Measurements from ENCODE around the gene GLI1. TPM values are rescaled to one million over a fixed set of nuclear protein-coding genes. Genes with fewer than 3 reads are reported as not detected.
A peak's percentile ranks its signal among the peaks of the same experiment; 100 is the strongest.

GLI1 gene
- total RNA-seq, 2 experiments from 2014 or later: 0.31 to 0.85 TPM

DNA sequence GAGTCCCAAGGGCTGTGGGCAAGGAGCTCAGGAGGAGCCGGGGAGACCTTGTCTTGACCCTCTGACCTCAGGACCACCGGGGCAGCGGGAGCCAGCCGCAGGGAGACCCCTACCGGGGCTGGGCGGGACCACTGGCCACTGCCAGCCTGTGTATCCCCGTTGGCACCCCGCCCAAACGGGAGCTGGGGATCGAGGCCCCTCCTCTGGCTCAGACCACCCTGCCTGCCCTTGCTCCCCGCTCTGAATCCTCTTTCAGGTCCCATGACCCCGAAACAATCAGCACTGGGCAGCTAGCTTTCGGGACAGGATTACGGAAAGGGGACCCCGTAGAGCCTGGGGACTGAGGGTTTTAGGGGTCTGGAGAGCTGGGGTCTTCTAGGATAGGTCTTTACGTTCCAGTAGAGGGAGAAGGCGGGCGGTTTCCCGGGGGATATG, 1.3 kb downstream of the GLI1 start:
- Mint-ChIP-seq H3K36me3 (ENCODE audit: low read depth) (peaks cover 8% of the 10 kb centered on the region), H3K27ac (peak overlapping the region; percentile 52), H3K4me1 (ENCODE audit: low read depth) (peaks cover 52% of the 10 kb centered on the region), H3K27me3 (peaks cover 26% of the 10 kb centered on the region), H3K9me3 (no peaks in the 10 kb centered on the region), H3K4me3 (peak overlapping the region; percentile 94)
- Histone ChIP-seq H3K27ac (ENCODE audit: low read depth in 1 of 2, low read length in 2 of 2) (no peak overlapping the region), H3K9me3 (ENCODE audit: control insufficient read depth in 1 of 2, insufficient read depth in 1 of 2, low read length in 2 of 2) (no peaks in the 10 kb centered on the region), H3K36me3 (ENCODE audit: insufficient read depth, low read length) (no peaks in the 10 kb centered on the region), H3K4me1 (ENCODE audit: insufficient read depth, low read length) (peaks cover 57% of the 10 kb centered on the region), H3K27me3 (ENCODE audit: control insufficient read depth in 1 of 2, insufficient read depth in 2 of 2, low read length in 2 of 2) (peaks cover 9 to 14% of the 10 kb centered on the region in 2 experiments), H3K4me3 (ENCODE audit: low read length) (peak overlapping the region; percentile 52)
- DNase-seq: peak in 1 of 14 experiments; percentile 53
- ChIA-PET CTCF (interaction anchor here (4.6 kb wide), 1 partner anchor 15 kb away, joined by 35 read pairs; no protein-coding TSS in a partner anchor), POLR2A (interaction anchor here (0.7 to 6.5 kb wide), 5 partner anchors 9 to 231 kb away, joined by 3 to 93 read pairs (median 4); partner anchors contain the start of genes ARHGAP9, DCTN2 and SHMT2)
- TF ChIP-seq CTCF (IDR thresholded peaks at IDR 0.05): no peak
- no peak for ATAC-seq (ENCODE audit: poor library complexity)
- intact Hi-C loops (cut with DNase I, micrococcal nuclease): no loop called here

DNA sequence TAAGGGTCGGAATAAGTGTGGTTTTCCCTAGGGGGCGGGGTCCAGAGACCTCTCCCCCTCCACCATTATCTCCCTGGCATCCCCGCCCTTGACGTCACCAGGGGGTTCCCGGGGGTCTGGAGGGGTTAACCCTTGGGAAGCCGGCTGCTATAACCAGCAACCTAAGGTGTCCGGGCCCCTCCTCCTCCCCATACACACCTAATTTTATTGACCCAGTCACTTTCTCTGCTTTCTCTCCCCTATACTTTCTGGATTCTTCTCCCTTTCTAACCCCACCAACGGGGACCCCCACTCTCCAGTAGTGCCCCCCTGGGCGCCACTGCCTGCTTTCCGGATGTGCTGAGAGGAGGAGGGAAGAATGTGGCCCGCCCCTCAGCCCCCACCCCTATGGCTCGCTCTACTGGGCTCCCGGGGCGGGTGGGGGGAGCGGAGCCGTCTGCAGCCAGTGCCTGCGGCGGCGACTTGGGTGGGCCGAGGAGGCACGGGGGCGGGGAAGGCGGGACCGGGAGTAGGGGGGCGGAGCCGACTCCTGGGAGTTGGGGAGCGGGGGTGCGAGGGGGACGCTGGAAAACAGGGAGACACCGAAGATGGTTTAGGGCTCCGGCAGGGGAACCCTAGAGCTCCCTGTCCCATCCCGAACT, 1.8 kb downstream of the GLI1 start:
- Mint-ChIP-seq H3K9me3 (no peaks in the 10 kb centered on the region), H3K4me1 (ENCODE audit: low read depth) (peaks cover 50% of the 10 kb centered on the region), H3K36me3 (ENCODE audit: low read depth) (peaks cover 8% of the 10 kb centered on the region), H3K27ac (no peak overlapping the region), H3K27me3 (peaks cover 26% of the 10 kb centered on the region), H3K4me3 (peak overlapping the region; percentile 94)
- TF ChIP-seq CTCF (IDR thresholded peaks at IDR 0.05): no peak
- Histone ChIP-seq H3K36me3 (ENCODE audit: insufficient read depth, low read length) (no peaks in the 10 kb centered on the region), H3K27ac (ENCODE audit: low read depth in 1 of 2, low read length in 2 of 2) (no peak overlapping the region), H3K9me3 (ENCODE audit: control insufficient read depth in 1 of 2, insufficient read depth in 1 of 2, low read length in 2 of 2) (no peaks in the 10 kb centered on the region), H3K4me1 (ENCODE audit: insufficient read depth, low read length) (peaks cover 52% of the 10 kb centered on the region), H3K4me3 (ENCODE audit: low read length) (peak overlapping the region; percentile 52), H3K27me3 (ENCODE audit: control insufficient read depth in 1 of 2, insufficient read depth in 2 of 2, low read length in 2 of 2) (peaks cover 9 to 14% of the 10 kb centered on the region in 2 experiments)
- POLR2A ChIA-PET: interaction anchor here (0.7 to 6.5 kb wide), 7 partner anchors 8 to 1494 kb away, joined by 3 to 93 read pairs (median 5); partner anchors contain the start of genes ARHGAP9, DCTN2 and SHMT2
- CTCF ChIA-PET: interaction anchor here (0.8 to 4.6 kb wide), 3 partner anchors 10 to 19 kb away, joined by 3 to 35 read pairs (median 10); partner anchors contain the start of gene ARHGAP9
- DNase-seq: peak in 5 of 14 experiments; percentile 24 to 59 (median 49)
- ATAC-seq (ENCODE audit: poor library complexity): no peak
- intact Hi-C loops (cut with DNase I, micrococcal nuclease): no loop called here

DNA sequence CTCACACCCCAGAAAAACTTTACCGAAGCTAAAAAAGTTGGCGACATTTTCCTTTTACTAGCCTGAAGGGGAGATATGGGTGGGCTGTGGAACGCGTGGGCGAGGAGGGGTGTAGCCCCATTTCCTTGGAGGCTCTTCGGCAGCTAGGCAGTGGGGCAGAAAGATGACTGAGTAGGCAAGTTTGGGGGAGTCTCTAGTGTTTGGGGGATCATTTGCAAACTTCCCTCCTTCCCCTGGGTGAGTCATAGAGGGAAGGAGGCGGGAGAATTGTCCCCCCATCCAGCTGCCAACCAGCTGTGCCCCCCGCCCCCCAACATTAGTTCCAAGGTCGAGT, 2.3 kb downstream of the GLI1 start:
- peaks cover 52% of the 10 kb centered on the region for H3K4me1 ChIP-seq (ENCODE audit: insufficient read depth, low read length)
- H3K4me3 ChIP-seq (ENCODE audit: low read length): peak overlapping the region; percentile 52
- no peaks in the 10 kb centered on the region for H3K36me3 ChIP-seq (ENCODE audit: insufficient read depth, low read length)
- no peak for ATAC-seq (ENCODE audit: poor library complexity)
- peaks cover 26% of the 10 kb centered on the region for H3K27me3 Mint-ChIP-seq
- CTCF ChIA-PET: interaction anchor here (0.6 to 4.6 kb wide), 7 partner anchors 10 to 84 kb away, joined by 3 to 35 read pairs (median 5); partner anchors contain the start of genes ARHGAP9 and DDIT3
- no peak overlapping the region for H3K27ac Mint-ChIP-seq
- peak overlapping the region; percentile 94 for H3K4me3 Mint-ChIP-seq
- H3K27ac ChIP-seq (ENCODE audit: low read depth in 1 of 2, low read length in 2 of 2): no peak overlapping the region
- peak in 3 of 14 experiments; percentile 21 to 53 (median 52) for DNase-seq
- H3K9me3 Mint-ChIP-seq: no peaks in the 10 kb centered on the region
- POLR2A ChIA-PET: interaction anchor here (1.0 to 6.5 kb wide), 5 partner anchors 8 to 1494 kb away, joined by 4 to 93 read pairs (median 7); partner anchors contain the start of genes ARHGAP9 and DCTN2
- TF ChIP-seq CTCF (IDR thresholded peaks at IDR 0.05): no peak
- intact Hi-C loops (cut with DNase I, micrococcal nuclease): loop anchor here (1.0 to 2.0 kb wide), 2 partner anchors 15 to 249 kb away; no protein-coding TSS in a partner anchor
- peaks cover 9 to 14% of the 10 kb centered on the region in 2 experiments for H3K27me3 ChIP-seq (ENCODE audit: control insufficient read depth in 1 of 2, insufficient read depth in 2 of 2, low read length in 2 of 2)
- H3K4me1 Mint-ChIP-seq (ENCODE audit: low read depth): peaks cover 51% of the 10 kb centered on the region
- no peaks in the 10 kb centered on the region for H3K9me3 ChIP-seq (ENCODE audit: control insufficient read depth in 1 of 2, insufficient read depth in 1 of 2, low read length in 2 of 2)
- peaks cover 8% of the 10 kb centered on the region for H3K36me3 Mint-ChIP-seq (ENCODE audit: low read depth)

All from CD4-positive, alpha-beta T cell (primary cell).